ENCODE results near the gene SH2D3A.

The SH2D3A gene

GRCh38 chr19:6736917-6737283, 30.3 kb downstream of the SH2D3A start:
- H3K4me2 ChIP-seq (ENCODE audit: low read length, poor library complexity, severe bottlenecking), result peak overlapping the region; percentile 97
- peaks cover 27% of the 10 kb centered on the region for H3K79me1 ChIP-seq (replicated peaks; ENCODE audit: low read length, poor library complexity, severe bottlenecking)
- H2BK15ac ChIP-seq (ENCODE audit: low read depth, poor library complexity, severe bottlenecking), result peak overlapping the region; percentile 70
- H3K14ac ChIP-seq (ENCODE audit: low read length in 2 of 2), result peak overlapping the region in 1 of 2 experiments; percentile 58
- H3K4ac ChIP-seq (ENCODE audit: low read depth in 1 of 2, low read length in 2 of 2), result peak overlapping the region in 1 of 2 experiments; percentile 43
- H4K8ac ChIP-seq (ENCODE audit: low read length), result peak overlapping the region; percentile 5
- H2BK12ac ChIP-seq (ENCODE audit: low read length in 2 of 2), result peak overlapping the region in 1 of 2 experiments; percentile 47
- H2AFZ ChIP-seq (ENCODE audit: low read depth, low read length), result no peak overlapping the region
- no peaks in the 10 kb centered on the region for H3K9me3 ChIP-seq (ENCODE audit: control insufficient read depth, low read length)
- no peak overlapping the region for H4K91ac ChIP-seq (ENCODE audit: low read length)
- DNase-seq, result no peak
- peak overlapping the region; percentile 87 to 93 for H3K4me3 ChIP-seq (ENCODE audit: insufficient read depth in 1 of 2, low read depth in 1 of 2, low read length in 2 of 2)
- peak overlapping the region; percentile 75 for H3K27ac ChIP-seq (ENCODE audit: low read length, poor library complexity, severe bottlenecking)
- H3K23ac ChIP-seq (ENCODE audit: low read length in 2 of 2), result no peak overlapping the region
- peaks cover 26 to 29% of the 10 kb centered on the region in 2 experiments for H3K36me3 ChIP-seq (ENCODE audit: control insufficient read depth in 1 of 2, insufficient read depth in 2 of 2, low read depth in 1 of 2, low read length in 2 of 2)
- peaks cover 38% of the 10 kb centered on the region for H3K4me1 ChIP-seq (ENCODE audit: control insufficient read depth, insufficient read depth, low read depth, low read length)
- no peaks in the 10 kb centered on the region for H3K27me3 ChIP-seq (ENCODE audit: control insufficient read depth in 1 of 2, insufficient read depth in 1 of 2, low read length in 2 of 2)
- 2% methylated on average over 15 of the region's 16 CpGs for WGBS
- H3K9ac ChIP-seq (ENCODE audit: low read length), result peak overlapping the region; percentile 97
- peak overlapping the region; percentile 45 for H2BK120ac ChIP-seq (ENCODE audit: low read depth, low read length)
- H3K18ac ChIP-seq (ENCODE audit: low read depth in 1 of 2, low read length in 2 of 2), result peak overlapping the region; percentile 35 to 98
- H2BK5ac ChIP-seq (ENCODE audit: low read depth, low read length, poor library complexity, severe bottlenecking), result peak overlapping the region; percentile 68
- peak overlapping the region; percentile 34 for H2AK5ac ChIP-seq (ENCODE audit: low read length, severe bottlenecking)

DNA sequence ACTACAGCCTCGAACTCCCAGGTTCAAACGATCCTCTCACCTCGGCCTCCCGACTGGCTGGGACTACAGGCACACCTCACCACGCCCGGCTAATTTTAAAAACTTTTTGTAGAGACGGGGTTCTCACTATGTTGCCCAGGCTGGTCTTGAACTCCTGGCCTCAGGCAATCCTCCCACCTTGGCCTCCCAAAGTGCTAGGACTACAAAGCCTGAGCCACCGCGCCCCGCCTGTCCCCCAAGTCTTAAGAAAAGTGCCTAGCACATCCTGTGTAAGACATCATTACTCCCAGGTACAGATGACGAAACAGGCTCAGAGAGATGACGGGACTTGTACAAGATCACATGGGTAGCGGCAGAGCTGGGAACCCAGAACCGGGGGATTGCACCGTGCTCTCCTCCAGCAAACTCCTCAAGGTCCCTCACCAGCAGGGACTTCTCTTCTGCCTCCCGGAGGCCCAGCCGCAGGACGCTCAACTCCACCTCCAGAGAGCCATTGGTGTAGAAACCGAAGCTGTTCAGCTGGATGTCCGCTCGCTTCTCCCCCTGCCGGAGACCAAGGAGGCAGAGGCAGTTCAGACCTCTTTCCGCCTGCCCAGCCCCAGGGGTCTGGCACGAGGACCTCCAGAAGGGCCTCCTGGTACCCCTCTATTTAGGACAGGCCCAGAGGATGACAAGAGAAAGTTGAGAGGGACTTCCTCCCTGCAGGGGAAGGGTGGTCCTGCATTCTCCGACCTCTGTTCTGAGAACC, 30.9 kb downstream of the SH2D3A start:
- Histone ChIP-seq H2AK5ac (ENCODE audit: low read length, severe bottlenecking) (no peak overlapping the region), H4K91ac (ENCODE audit: low read length) (no peak overlapping the region), H2BK5ac (ENCODE audit: low read depth, low read length, poor library complexity, severe bottlenecking) (no peak overlapping the region), H3K4me2 (ENCODE audit: low read length, poor library complexity, severe bottlenecking) (peak overlapping the region; percentile 97), H3K4me3 (ENCODE audit: insufficient read depth in 1 of 2, low read depth in 1 of 2, low read length in 2 of 2) (peak overlapping the region; percentile 87 to 93), H3K79me1 (replicated peaks; ENCODE audit: low read length, poor library complexity, severe bottlenecking) (peaks cover 28% of the 10 kb centered on the region), H3K4me1 (ENCODE audit: control insufficient read depth, insufficient read depth, low read depth, low read length) (peaks cover 38% of the 10 kb centered on the region), H2BK15ac (ENCODE audit: low read depth, poor library complexity, severe bottlenecking) (peak overlapping the region; percentile 70), H3K9me3 (ENCODE audit: control insufficient read depth, low read length) (no peaks in the 10 kb centered on the region), H3K27ac (ENCODE audit: low read length, poor library complexity, severe bottlenecking) (peak overlapping the region; percentile 75), H3K27me3 (ENCODE audit: control insufficient read depth in 1 of 2, insufficient read depth in 1 of 2, low read length in 2 of 2) (no peaks in the 10 kb centered on the region), H3K36me3 (ENCODE audit: control insufficient read depth in 1 of 2, insufficient read depth in 2 of 2, low read depth in 1 of 2, low read length in 2 of 2) (peaks cover 30 to 34% of the 10 kb centered on the region in 2 experiments), H3K9ac (ENCODE audit: low read length) (peak overlapping the region; percentile 97), H2BK12ac (ENCODE audit: low read length in 2 of 2) (peak overlapping the region in 1 of 2 experiments; percentile 47), H2BK120ac (ENCODE audit: low read depth, low read length) (peak overlapping the region; percentile 45), H3K18ac (ENCODE audit: low read depth in 1 of 2, low read length in 2 of 2) (peak overlapping the region; percentile 35 to 98), H3K14ac (ENCODE audit: low read length in 2 of 2) (peak overlapping the region in 1 of 2 experiments; percentile 62), H4K8ac (ENCODE audit: low read length) (peak overlapping the region; percentile 28), H3K23ac (ENCODE audit: low read length in 2 of 2) (no peak overlapping the region), H3K4ac (ENCODE audit: low read depth in 1 of 2, low read length in 2 of 2) (peak overlapping the region in 1 of 2 experiments; percentile 72), H2AFZ (ENCODE audit: low read depth, low read length) (no peak overlapping the region)
- 39% methylated on average over 25 of the region's 25 CpGs for WGBS
- peak; percentile 96 for DNase-seq

DNA sequence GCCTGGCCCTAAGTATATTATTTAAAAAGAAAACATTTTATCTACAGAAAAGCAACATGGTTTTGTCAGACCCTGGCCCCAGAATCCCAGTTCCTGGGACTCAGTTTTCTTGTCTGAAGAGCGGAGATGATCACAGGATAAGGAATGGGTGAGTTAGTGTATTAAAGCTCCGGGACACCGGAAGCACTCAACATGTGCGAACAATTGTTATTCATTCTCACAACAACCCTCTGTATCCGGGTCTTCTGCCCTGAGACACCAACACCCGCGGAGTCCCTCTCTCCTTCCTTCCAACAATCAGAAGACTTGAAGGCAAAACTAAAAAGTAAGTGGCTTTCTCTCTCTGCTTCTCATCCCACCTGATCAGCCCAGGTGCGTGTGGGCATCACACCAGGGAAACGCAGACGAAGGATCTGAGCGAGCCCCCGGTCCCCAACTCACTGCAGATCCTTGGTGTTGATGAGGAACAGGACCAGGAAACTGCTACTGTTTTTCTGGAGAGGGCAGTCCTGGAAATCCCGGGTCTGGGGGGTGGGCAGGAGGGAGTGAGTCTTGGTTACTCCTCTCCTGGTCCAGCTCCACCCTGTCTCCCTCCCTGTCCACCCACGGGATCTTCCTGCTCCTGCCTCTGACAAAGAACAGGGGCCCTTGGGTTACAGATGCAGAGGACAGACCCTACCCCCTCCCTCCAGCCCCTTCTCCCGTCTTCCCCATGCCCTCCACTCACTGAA, 31.9 kb downstream of the SH2D3A start:
- 80% methylated on average over 10 of the region's 15 CpGs for WGBS
- Histone ChIP-seq H3K4me1 (ENCODE audit: control insufficient read depth, insufficient read depth, low read depth, low read length) (peaks cover 38% of the 10 kb centered on the region), H3K14ac (ENCODE audit: low read length in 2 of 2) (no peak overlapping the region), H3K4me3 (ENCODE audit: insufficient read depth in 1 of 2, low read depth in 1 of 2, low read length in 2 of 2) (peak overlapping the region in 1 of 2 experiments; percentile 93), H2AK5ac (ENCODE audit: low read length, severe bottlenecking) (peak overlapping the region; percentile 55), H3K18ac (ENCODE audit: low read depth in 1 of 2, low read length in 2 of 2) (no peak overlapping the region), H3K9me3 (ENCODE audit: control insufficient read depth, low read length) (no peaks in the 10 kb centered on the region), H3K79me1 (replicated peaks; ENCODE audit: low read length, poor library complexity, severe bottlenecking) (peaks cover 30% of the 10 kb centered on the region), H2BK15ac (ENCODE audit: low read depth, poor library complexity, severe bottlenecking) (no peak overlapping the region), H4K91ac (ENCODE audit: low read length) (no peak overlapping the region), H3K36me3 (ENCODE audit: control insufficient read depth in 1 of 2, insufficient read depth in 2 of 2, low read depth in 1 of 2, low read length in 2 of 2) (peaks cover 34 to 44% of the 10 kb centered on the region in 2 experiments), H3K27ac (ENCODE audit: low read length, poor library complexity, severe bottlenecking) (no peak overlapping the region), H3K23ac (ENCODE audit: low read length in 2 of 2) (no peak overlapping the region), H2BK5ac (ENCODE audit: low read depth, low read length, poor library complexity, severe bottlenecking) (no peak overlapping the region), H2BK120ac (ENCODE audit: low read depth, low read length) (peak overlapping the region; percentile 15), H4K8ac (ENCODE audit: low read length) (peak overlapping the region; percentile 35), H2AFZ (ENCODE audit: low read depth, low read length) (no peak overlapping the region), H3K9ac (ENCODE audit: low read length) (peak overlapping the region; percentile 97), H3K4ac (ENCODE audit: low read depth in 1 of 2, low read length in 2 of 2) (peak overlapping the region in 1 of 2 experiments; percentile 72), H3K27me3 (ENCODE audit: control insufficient read depth in 1 of 2, insufficient read depth in 1 of 2, low read length in 2 of 2) (no peaks in the 10 kb centered on the region), H2BK12ac (ENCODE audit: low read length in 2 of 2) (no peak overlapping the region), H3K4me2 (ENCODE audit: low read length, poor library complexity, severe bottlenecking) (peak overlapping the region; percentile 7)
- peak; percentile 16 for DNase-seq

- Histone ChIP-seq H3K79me1 (replicated peaks; ENCODE audit: low read length, poor library complexity, severe bottlenecking) (peaks cover 27% of the 10 kb centered on the region), H3K9ac (ENCODE audit: low read length) (no peak overlapping the region), H3K23ac (ENCODE audit: low read length in 2 of 2) (no peak overlapping the region), H3K14ac (ENCODE audit: low read length in 2 of 2) (no peak overlapping the region), H2BK5ac (ENCODE audit: low read depth, low read length, poor library complexity, severe bottlenecking) (no peak overlapping the region), H4K91ac (ENCODE audit: low read length) (no peak overlapping the region), H2AK5ac (ENCODE audit: low read length, severe bottlenecking) (no peak overlapping the region), H3K9me3 (ENCODE audit: control insufficient read depth, low read length) (no peaks in the 10 kb centered on the region), H2BK120ac (ENCODE audit: low read depth, low read length) (no peak overlapping the region), H3K36me3 (ENCODE audit: control insufficient read depth in 1 of 2, insufficient read depth in 2 of 2, low read depth in 1 of 2, low read length in 2 of 2) (peaks cover 37 to 53% of the 10 kb centered on the region in 2 experiments), H4K8ac (ENCODE audit: low read length) (no peak overlapping the region), H3K18ac (ENCODE audit: low read depth in 1 of 2, low read length in 2 of 2) (no peak overlapping the region), H3K27me3 (ENCODE audit: control insufficient read depth in 1 of 2, insufficient read depth in 1 of 2, low read length in 2 of 2) (no peaks in the 10 kb centered on the region), H2BK15ac (ENCODE audit: low read depth, poor library complexity, severe bottlenecking) (no peak overlapping the region), H3K4ac (ENCODE audit: low read depth in 1 of 2, low read length in 2 of 2) (no peak overlapping the region), H2AFZ (ENCODE audit: low read depth, low read length) (no peak overlapping the region), H2BK12ac (ENCODE audit: low read length in 2 of 2) (no peak overlapping the region), H3K27ac (ENCODE audit: low read length, poor library complexity, severe bottlenecking) (no peak overlapping the region), H3K4me1 (ENCODE audit: control insufficient read depth, insufficient read depth, low read depth, low read length) (peaks cover 38% of the 10 kb centered on the region), H3K4me3 (ENCODE audit: insufficient read depth in 1 of 2, low read depth in 1 of 2, low read length in 2 of 2) (no peak overlapping the region), H3K4me2 (ENCODE audit: low read length, poor library complexity, severe bottlenecking) (no peak overlapping the region)
- DNase-seq, result no peak
- 90% methylated on average over 20 of the region's 20 CpGs for WGBS
These were observed 33.0 kb downstream of the SH2D3A start for GRCh38 chr19:6734096-6734696.
